Stimulated activated memory B cell treated with anti-CD40 and anti-IgM and Interleukin-4, amounts not matched to agents 10 μg/mL and 1 μg/mL and 100 μg/mL, for 72 hours (primary cell): ENCODE data around the gene TXNDC17.
"Not testable (repeated sequence)": the region's sequence is repeated elsewhere in the genome, so short reads cannot be mapped to it uniquely, and the experiment has no call there.

Experiments
- ATAC-seq: fragments of 150-1000 bp; cut with Tn5 transposase; 2 replicates; pipeline ENCODE4 v1.10.0; 2021
- H3K27ac Mint-ChIP-seq: one replicate; pipeline ENCODE4 v1.8.0; 2022; ENCODE audit warnings: mild to moderate bottlenecking, mixed read lengths
- H3K27me3 Mint-ChIP-seq: one replicate; pipeline ENCODE4 v1.8.0; 2022; ENCODE audit warnings: mixed read lengths
- H3K36me3 Mint-ChIP-seq: one replicate; pipeline ENCODE4 v1.8.0; 2022; ENCODE audit warnings: mixed read lengths
- H3K4me1 Mint-ChIP-seq: one replicate; pipeline ENCODE4 v1.8.0; 2022; ENCODE audit warnings: mixed read lengths
- H3K4me3 Mint-ChIP-seq: one replicate; pipeline ENCODE4 v1.8.0; 2022; ENCODE audit warnings: mild to moderate bottlenecking, moderate library complexity, mixed read lengths
- H3K9me3 Mint-ChIP-seq: one replicate; pipeline ENCODE4 v1.8.0; 2022; ENCODE audit warnings: mixed read lengths

The TXNDC17 gene

GRCh38 chr17:6682339-6682738 is 41.5 kb downstream of the TXNDC17 start:
- Mint-ChIP-seq H3K27ac (no peak overlapping the region), H3K27me3 (peaks cover 58% of the 10 kb centered on the region), H3K9me3 (no peaks in the 10 kb centered on the region), H3K4me1 (peaks cover 18% of the 10 kb centered on the region), H3K36me3 (no peaks in the 10 kb centered on the region), H3K4me3 (no peak overlapping the region)
- no peak for ATAC-seq

GRCh38 chr17:6683081-6683684 is 42.3 kb downstream of the TXNDC17 start:
- peaks cover 53% of the 10 kb centered on the region for H3K27me3 Mint-ChIP-seq
- ATAC-seq = no peak
- H3K4me3 Mint-ChIP-seq = no peak overlapping the region
- no peak overlapping the region for H3K27ac Mint-ChIP-seq
- H3K4me1 Mint-ChIP-seq = peaks cover 9% of the 10 kb centered on the region
- no peaks in the 10 kb centered on the region for H3K9me3 Mint-ChIP-seq
- H3K36me3 Mint-ChIP-seq = no peaks in the 10 kb centered on the region

GRCh38 chr17:6683730-6684459 is 43.0 kb downstream of the TXNDC17 start:
- H3K4me3 Mint-ChIP-seq = no peak overlapping the region
- H3K27ac Mint-ChIP-seq = no peak overlapping the region
- H3K27me3 Mint-ChIP-seq = peaks cover 46% of the 10 kb centered on the region
- ATAC-seq = no peak
- H3K9me3 Mint-ChIP-seq = no peaks in the 10 kb centered on the region
- H3K4me1 Mint-ChIP-seq = peaks cover 4% of the 10 kb centered on the region
- H3K36me3 Mint-ChIP-seq = no peaks in the 10 kb centered on the region

GRCh38 chr17:6684460-6684783 is 43.6 kb downstream of the TXNDC17 start:
- Mint-ChIP-seq H3K36me3 (no peaks in the 10 kb centered on the region), H3K9me3 (no peaks in the 10 kb centered on the region), H3K27ac (no peak overlapping the region), H3K4me1 (peaks cover 4% of the 10 kb centered on the region), H3K4me3 (no peak overlapping the region), H3K27me3 (peaks cover 42% of the 10 kb centered on the region)
- no peak for ATAC-seq

GRCh38 chr17:6684881-6685767 is 44.3 kb downstream of the TXNDC17 start:
- Mint-ChIP-seq H3K9me3 (no peaks in the 10 kb centered on the region), H3K4me1 (peaks cover 4% of the 10 kb centered on the region), H3K27ac (no peak overlapping the region), H3K36me3 (no peaks in the 10 kb centered on the region), H3K27me3 (peaks cover 42% of the 10 kb centered on the region), H3K4me3 (no peak overlapping the region)
- ATAC-seq = no peak

GRCh38 chr17:6686026-6686425 is 45.2 kb downstream of the TXNDC17 start:
- H3K27me3 Mint-ChIP-seq = peaks cover 44% of the 10 kb centered on the region
- no peak overlapping the region for H3K4me3 Mint-ChIP-seq
- no peak overlapping the region for H3K27ac Mint-ChIP-seq
- peaks cover 4% of the 10 kb centered on the region for H3K4me1 Mint-ChIP-seq
- no peaks in the 10 kb centered on the region for H3K36me3 Mint-ChIP-seq
- H3K9me3 Mint-ChIP-seq = no peaks in the 10 kb centered on the region
- no peak for ATAC-seq

- peaks cover 42% of the 10 kb centered on the region for H3K27me3 Mint-ChIP-seq
- ATAC-seq = no peak
- no peaks in the 10 kb centered on the region for H3K9me3 Mint-ChIP-seq
- no peaks in the 10 kb centered on the region for H3K36me3 Mint-ChIP-seq
- no peaks in the 10 kb centered on the region for H3K4me1 Mint-ChIP-seq
- H3K27ac Mint-ChIP-seq = no peak overlapping the region
- no peak overlapping the region for H3K4me3 Mint-ChIP-seq
Observed at GRCh38 chr17:6688944-6689343, 48.1 kb downstream of the TXNDC17 start.

GRCh38 chr17:6690641-6691040 is 49.8 kb downstream of the TXNDC17 start:
- ATAC-seq = no peak
- H3K4me3 Mint-ChIP-seq = no peak overlapping the region
- H3K36me3 Mint-ChIP-seq = no peaks in the 10 kb centered on the region
- no peaks in the 10 kb centered on the region for H3K4me1 Mint-ChIP-seq
- no peaks in the 10 kb centered on the region for H3K9me3 Mint-ChIP-seq
- H3K27me3 Mint-ChIP-seq = peaks cover 47% of the 10 kb centered on the region
- H3K27ac Mint-ChIP-seq = no peak overlapping the region

- no peaks in the 10 kb centered on the region for H3K4me1 Mint-ChIP-seq
- H3K4me3 Mint-ChIP-seq = no peak overlapping the region
- ATAC-seq = no peak
- no peak overlapping the region for H3K27ac Mint-ChIP-seq
- no peaks in the 10 kb centered on the region for H3K36me3 Mint-ChIP-seq
- no peaks in the 10 kb centered on the region for H3K9me3 Mint-ChIP-seq
- H3K27me3 Mint-ChIP-seq = peaks cover 47% of the 10 kb centered on the region
Observed at GRCh38 chr17:6691546-6691945, 50.7 kb downstream of the TXNDC17 start.

GRCh38 chr17:6691958-6692357 is 51.1 kb downstream of the TXNDC17 start:
- H3K4me3 Mint-ChIP-seq, H3K36me3 Mint-ChIP-seq, ATAC-seq, H3K27ac Mint-ChIP-seq, H3K4me1 Mint-ChIP-seq, H3K9me3 Mint-ChIP-seq: not testable (repeated sequence)
- peaks cover 51% of the 10 kb centered on the region for H3K27me3 Mint-ChIP-seq
